ENCODE data around the gene PCDHA6.
"Not testable (repeated sequence)": the region's sequence is repeated elsewhere in the genome, so short reads cannot be mapped to it uniquely, and the experiment has no call there.

The PCDHA6 gene

GRCh38 chr5:140835622-140836510 is 8.1 kb downstream of the PCDHA6 start:
- Histone ChIP-seq H3K36me3 (ENCODE audit: control insufficient read depth in 4 of 4, insufficient read depth in 4 of 4, low read length in 3 of 4) (no peaks in the 10 kb centered on the region), H3K4me3 (ENCODE audit: control insufficient read depth in 1 of 7, extremely low read depth in 1 of 7, insufficient read depth in 4 of 7, low read depth in 2 of 7, low read length in 6 of 7) (no peak overlapping the region), H3K27me3 (replicated peaks in 2 of 5; ENCODE audit: control insufficient read depth in 4 of 5, insufficient read depth in 5 of 5, low read length in 4 of 5) (peaks cover 0 to 21% (median 12%) of the 10 kb centered on the region in 5 experiments), H3K9me3 (ENCODE audit: control extremely low read depth in 1 of 5, control insufficient read depth in 4 of 5, insufficient read depth in 2 of 5, low read depth in 1 of 5, low read length in 4 of 5) (peaks cover 8 to 31% (median 17%) of the 10 kb centered on the region in 5 experiments), H3K27ac (ENCODE audit: insufficient read depth in 1 of 2, low read depth in 1 of 2, low read length in 2 of 2, poor library complexity in 1 of 2, severe bottlenecking in 2 of 2) (no peak overlapping the region), H3K4me1 (ENCODE audit: control extremely low read depth in 1 of 4, control insufficient read depth in 4 of 4, insufficient read depth in 4 of 4, low read length in 3 of 4) (no peaks in the 10 kb centered on the region)
- no peak for DNase-seq
- 41% methylated on average over 103 of the region's 103 CpGs for WGBS (ENCODE audit: insufficient coverage)
- CTCF ChIA-PET, result no interaction called here
- POLR2A ChIA-PET, result no interaction called here

GRCh38 chr5:140840978-140841962 is 13.5 kb downstream of the PCDHA6 start, which contains the start of gene PCDHA8:
TSS of gene PCDHA8 (plus strand) at chr5:140841187. CDS start at chr5:140841322, 135 bp downstream.
- WGBS (ENCODE audit: insufficient coverage), result 21% methylated on average over 17 of the region's 47 CpGs
- Histone ChIP-seq H3K4me1 (ENCODE audit: control extremely low read depth in 1 of 4, control insufficient read depth in 4 of 4, insufficient read depth in 4 of 4, low read length in 3 of 4) (no peaks in the 10 kb centered on the region), H3K9me3 (ENCODE audit: control extremely low read depth in 1 of 5, control insufficient read depth in 4 of 5, insufficient read depth in 2 of 5, low read depth in 1 of 5, low read length in 4 of 5) (peaks cover 8 to 29% (median 23%) of the 10 kb centered on the region in 5 experiments), H3K27ac (ENCODE audit: insufficient read depth in 1 of 2, low read depth in 1 of 2, low read length in 2 of 2, poor library complexity in 1 of 2, severe bottlenecking in 2 of 2) (no peak within 1 kb of the TSS), H3K27me3 (replicated peaks in 2 of 5; ENCODE audit: control insufficient read depth in 4 of 5, insufficient read depth in 5 of 5, low read length in 4 of 5) (peaks cover 0 to 17% (median under 1%) of the 10 kb centered on the region in 5 experiments), H3K4me3 (ENCODE audit: control insufficient read depth in 1 of 7, extremely low read depth in 1 of 7, insufficient read depth in 4 of 7, low read depth in 2 of 7, low read length in 6 of 7) (no peak within 1 kb of the TSS), H3K36me3 (ENCODE audit: control insufficient read depth in 4 of 4, insufficient read depth in 4 of 4, low read length in 3 of 4) (no peaks in the 10 kb centered on the region)
- DNase-seq, result peak; percentile 2 to 13 (median 6)
- ChIA-PET CTCF (no interaction called here), POLR2A (no interaction called here)

- no peak overlapping the region for H3K27ac ChIP-seq (ENCODE audit: insufficient read depth in 1 of 2, low read depth in 1 of 2, low read length in 2 of 2, poor library complexity in 1 of 2, severe bottlenecking in 2 of 2)
- ChIA-PET CTCF (no interaction called here), POLR2A (no interaction called here)
- WGBS (ENCODE audit: insufficient coverage), result 45% methylated on average over 58 of the region's 87 CpGs
- H3K4me3 ChIP-seq (ENCODE audit: control insufficient read depth in 1 of 7, extremely low read depth in 1 of 7, insufficient read depth in 4 of 7, low read depth in 2 of 7, low read length in 6 of 7), result no peak overlapping the region
- H3K36me3 ChIP-seq (ENCODE audit: control insufficient read depth in 4 of 4, insufficient read depth in 4 of 4, low read length in 3 of 4), result no peaks in the 10 kb centered on the region
- no peak for DNase-seq
- peaks cover 0 to 14% (median 0%) of the 10 kb centered on the region in 5 experiments for H3K27me3 ChIP-seq (replicated peaks in 2 of 5; ENCODE audit: control insufficient read depth in 4 of 5, insufficient read depth in 5 of 5, low read length in 4 of 5)
- H3K9me3 ChIP-seq (ENCODE audit: control extremely low read depth in 1 of 5, control insufficient read depth in 4 of 5, insufficient read depth in 2 of 5, low read depth in 1 of 5, low read length in 4 of 5), result peaks cover 8 to 30% (median 20%) of the 10 kb centered on the region in 5 experiments
- H3K4me1 ChIP-seq (ENCODE audit: control extremely low read depth in 1 of 4, control insufficient read depth in 4 of 4, insufficient read depth in 4 of 4, low read length in 3 of 4), result no peaks in the 10 kb centered on the region
Measured at GRCh38 chr5:140842798-140843733, 15.3 kb downstream of the PCDHA6 start.

- DNase-seq; H3K4me3 ChIP-seq (ENCODE audit: control insufficient read depth in 1 of 7, extremely low read depth in 1 of 7, insufficient read depth in 4 of 7, low read depth in 2 of 7, low read length in 6 of 7); H3K4me1 ChIP-seq (ENCODE audit: control extremely low read depth in 1 of 4, control insufficient read depth in 4 of 4, insufficient read depth in 4 of 4, low read length in 3 of 4); POLR2A ChIA-PET; CTCF ChIA-PET; H3K36me3 ChIP-seq (ENCODE audit: control insufficient read depth in 4 of 4, insufficient read depth in 4 of 4, low read length in 3 of 4); H3K27ac ChIP-seq (ENCODE audit: insufficient read depth in 1 of 2, low read depth in 1 of 2, low read length in 2 of 2, poor library complexity in 1 of 2, severe bottlenecking in 2 of 2): not testable (repeated sequence)
- peaks cover 2 to 26% (median 16%) of the 10 kb centered on the region in 5 experiments for H3K9me3 ChIP-seq (ENCODE audit: control extremely low read depth in 1 of 5, control insufficient read depth in 4 of 5, insufficient read depth in 2 of 5, low read depth in 1 of 5, low read length in 4 of 5)
- 20% methylated on average over 23 of the region's 48 CpGs for WGBS (ENCODE audit: insufficient coverage)
- H3K27me3 ChIP-seq (replicated peaks in 2 of 5; ENCODE audit: control insufficient read depth in 4 of 5, insufficient read depth in 5 of 5, low read length in 4 of 5), result peaks cover 0 to 14% (median 0%) of the 10 kb centered on the region in 5 experiments
Measured at GRCh38 chr5:140848139-140849102, 20.7 kb downstream of the PCDHA6 start, which contains the start of gene PCDHA9. TSS of gene PCDHA9 (plus strand) at chr5:140848382. CDS start at chr5:140848496, 114 bp downstream.

- CTCF ChIA-PET; H3K36me3 ChIP-seq (ENCODE audit: control insufficient read depth in 4 of 4, insufficient read depth in 4 of 4, low read length in 3 of 4); H3K4me1 ChIP-seq (ENCODE audit: control extremely low read depth in 1 of 4, control insufficient read depth in 4 of 4, insufficient read depth in 4 of 4, low read length in 3 of 4); DNase-seq; H3K27ac ChIP-seq (ENCODE audit: insufficient read depth in 1 of 2, low read depth in 1 of 2, low read length in 2 of 2, poor library complexity in 1 of 2, severe bottlenecking in 2 of 2); H3K4me3 ChIP-seq (ENCODE audit: control insufficient read depth in 1 of 7, extremely low read depth in 1 of 7, insufficient read depth in 4 of 7, low read depth in 2 of 7, low read length in 6 of 7); POLR2A ChIA-PET: not testable (repeated sequence)
- 47% methylated on average over 101 of the region's 101 CpGs for WGBS (ENCODE audit: insufficient coverage)
- peaks cover 1 to 23% (median 16%) of the 10 kb centered on the region in 5 experiments for H3K9me3 ChIP-seq (ENCODE audit: control extremely low read depth in 1 of 5, control insufficient read depth in 4 of 5, insufficient read depth in 2 of 5, low read depth in 1 of 5, low read length in 4 of 5)
- H3K27me3 ChIP-seq (replicated peaks in 2 of 5; ENCODE audit: control insufficient read depth in 4 of 5, insufficient read depth in 5 of 5, low read length in 4 of 5), result peaks cover 0 to 13% (median under 1%) of the 10 kb centered on the region in 5 experiments
Measured at GRCh38 chr5:140849831-140850634, 22.3 kb downstream of the PCDHA6 start.

Data from common myeloid progenitor, CD34-positive (primary cell).